ENCODE measurements around the gene CXorf65.

- TF ChIP-seq POLR2AphosphoS5 (IDR thresholded peaks at IDR 0.05) (no peak), POLR2A (IDR thresholded peaks at IDR 0.05; ENCODE audit: low read depth) (no peak), EP300 (IDR thresholded peaks at IDR 0.05) (no peak)
These were observed 21.8 kb upstream of the CXorf65 start for GRCh38 chrX:71128166-71128833.

Measured in esophagus muscularis mucosa (tissue), 3 donors.